Neutrophil (primary cell): Measurements from ENCODE around the gene DCLRE1B.

ENCODE experiments used
- H3K27ac ChIP-seq: fragments of 200-600 bp; sonication (generic); 2 replicates; pipeline ENCODE4 v1.5.1; 2016; ENCODE audit warnings: mild to moderate bottlenecking, moderate library complexity
- H3K27me3 ChIP-seq: fragments of 200-600 bp; sonication (generic); 2 replicates; pipeline ENCODE4 v1.6.0; 2016; ENCODE audit warnings: mild to moderate bottlenecking
- H3K36me3 ChIP-seq: fragments of 200-600 bp; sonication (generic); 2 replicates; pipeline ENCODE4 v1.5.1; 2017
- H3K4me1 ChIP-seq, 2 experiments: fragments of 200-600 bp in 1 of 2; sonication (generic) in 1 of 2; 1 replicate in 1 of 2; 2 replicates in 1 of 2; pipeline versions ENCODE4 v1.5.1 to v1.6.1; 2013 to 2016; ENCODE audit warnings: low read depth in 1 of 2, low read length in 1 of 2, mild to moderate bottlenecking in 1 of 2, moderate library complexity in 1 of 2; ENCODE audit not compliant: control insufficient read depth in 1 of 2, insufficient read depth in 1 of 2
- H3K4me3 ChIP-seq, 2 experiments: fragments of 200-600 bp in 1 of 2; sonication (generic) in 1 of 2; 1 replicate in 1 of 2; 2 replicates in 1 of 2; pipeline ENCODE4 v1.5.1; 2013 to 2016; ENCODE audit warnings: low read depth in 1 of 2, low read length in 1 of 2, mild to moderate bottlenecking in 1 of 2, moderate library complexity in 1 of 2
- H3K9me3 ChIP-seq: fragments of 200-600 bp; sonication (generic); 2 replicates; pipeline ENCODE4 v1.5.1; 2016
- TF ChIP-seq, protein P1 (sequence below): fragments of 200-600 bp; sonication (generic); IDR thresholded peaks from 2 replicates; pipeline ENCODE4 v1.5.1; 2016; ENCODE audit warnings: antibody characterized with exemption

The DCLRE1B gene

DNA sequence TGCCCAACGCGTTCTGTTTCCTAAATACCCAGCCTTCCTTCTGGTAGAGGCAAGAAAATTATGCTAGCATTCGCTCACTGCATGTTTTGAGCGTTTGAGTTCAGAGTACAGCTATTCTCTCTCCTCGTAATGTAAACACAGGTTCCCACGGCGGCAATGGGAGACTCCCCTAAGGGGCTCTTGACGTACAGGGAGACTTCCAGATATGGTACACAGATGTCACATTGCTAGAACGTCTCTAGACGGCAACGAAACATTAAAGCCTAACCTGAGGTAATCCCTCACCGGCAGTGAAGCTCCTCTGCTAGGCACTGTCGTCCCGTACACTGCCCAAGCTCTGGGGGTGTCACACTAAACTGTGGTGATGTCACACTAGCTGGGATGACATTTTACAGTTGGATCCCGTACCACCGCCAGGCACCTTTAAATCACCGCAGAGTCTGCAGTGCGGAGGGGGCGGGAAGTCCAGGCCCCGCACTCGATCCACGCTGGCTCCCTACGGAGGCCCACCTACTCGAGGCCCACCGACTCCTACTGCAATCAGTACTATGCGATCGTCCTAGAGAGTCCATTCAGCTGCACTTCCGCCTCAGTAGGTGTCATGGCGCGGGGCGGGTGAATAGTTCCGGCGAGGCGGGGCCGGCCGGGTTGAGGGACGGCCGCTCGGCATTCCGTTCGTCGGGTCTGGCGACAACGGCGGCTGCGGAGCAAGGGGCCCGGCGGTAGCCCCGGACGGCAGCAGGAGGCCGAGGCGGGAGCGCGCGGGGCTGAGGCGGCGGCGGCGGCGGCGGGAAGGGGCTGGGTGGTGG, 24.0 kb downstream of the DCLRE1B start, which contains the start of gene HIPK1:
Gene HIPK1, plus strand, starts transcription at position 384 of the 809 bp plus-strand sequence.
- Histone ChIP-seq H3K4me3 (peak within 1 kb of the TSS; percentile 87 to 97), H3K9me3 (no peaks in the 10 kb centered on the region), H3K4me1 (peaks cover 51% of the 10 kb centered on the region in 2 experiments), H3K27me3 (no peaks in the 10 kb centered on the region), H3K36me3 (no peaks in the 10 kb centered on the region), H3K27ac (peak within 1 kb of the TSS; percentile 95)
- TF ChIP-seq, protein P1, sequence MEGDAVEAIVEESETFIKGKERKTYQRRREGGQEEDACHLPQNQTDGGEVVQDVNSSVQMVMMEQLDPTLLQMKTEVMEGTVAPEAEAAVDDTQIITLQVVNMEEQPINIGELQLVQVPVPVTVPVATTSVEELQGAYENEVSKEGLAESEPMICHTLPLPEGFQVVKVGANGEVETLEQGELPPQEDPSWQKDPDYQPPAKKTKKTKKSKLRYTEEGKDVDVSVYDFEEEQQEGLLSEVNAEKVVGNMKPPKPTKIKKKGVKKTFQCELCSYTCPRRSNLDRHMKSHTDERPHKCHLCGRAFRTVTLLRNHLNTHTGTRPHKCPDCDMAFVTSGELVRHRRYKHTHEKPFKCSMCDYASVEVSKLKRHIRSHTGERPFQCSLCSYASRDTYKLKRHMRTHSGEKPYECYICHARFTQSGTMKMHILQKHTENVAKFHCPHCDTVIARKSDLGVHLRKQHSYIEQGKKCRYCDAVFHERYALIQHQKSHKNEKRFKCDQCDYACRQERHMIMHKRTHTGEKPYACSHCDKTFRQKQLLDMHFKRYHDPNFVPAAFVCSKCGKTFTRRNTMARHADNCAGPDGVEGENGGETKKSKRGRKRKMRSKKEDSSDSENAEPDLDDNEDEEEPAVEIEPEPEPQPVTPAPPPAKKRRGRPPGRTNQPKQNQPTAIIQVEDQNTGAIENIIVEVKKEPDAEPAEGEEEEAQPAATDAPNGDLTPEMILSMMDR = peak; percentile 47

DNA sequence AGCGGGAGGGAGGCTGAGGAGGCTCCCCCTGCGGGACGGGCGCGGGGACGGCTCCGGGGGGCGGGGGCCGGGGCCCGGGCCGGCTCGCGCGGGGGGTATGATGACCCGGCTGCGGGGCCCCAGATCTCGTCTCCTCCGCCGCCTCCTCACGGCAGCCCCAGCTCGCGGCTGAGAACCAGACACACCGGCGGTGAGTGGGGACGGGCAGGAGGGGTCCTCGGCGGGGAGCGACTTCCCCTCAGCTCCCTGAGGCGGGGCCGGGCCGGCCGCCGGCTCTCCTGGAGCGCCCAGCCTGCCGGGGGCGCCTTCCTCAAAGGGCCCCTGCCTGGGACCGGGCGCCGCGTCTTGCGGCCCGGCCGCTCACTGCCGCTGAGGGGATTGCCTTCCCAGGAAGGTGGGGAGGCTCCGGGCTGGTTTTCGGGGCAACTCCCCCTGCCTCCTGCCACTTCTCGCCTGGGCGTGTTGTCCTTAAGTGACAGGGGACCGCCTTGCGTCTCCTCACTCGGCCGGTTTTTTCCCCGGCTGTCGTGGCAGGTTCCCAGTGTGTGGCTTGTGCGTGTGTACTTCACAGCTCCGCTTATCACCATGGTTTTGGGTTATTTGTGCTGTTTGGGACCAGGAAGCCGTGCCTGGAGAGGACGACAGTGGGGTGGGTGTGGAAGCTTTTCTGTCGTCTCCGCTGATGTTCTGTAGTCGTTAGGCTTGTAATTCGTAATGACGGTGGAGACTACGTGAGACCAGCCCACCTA, 24.8 kb downstream of the DCLRE1B start:
- H3K36me3 ChIP-seq = no peaks in the 10 kb centered on the region
- H3K9me3 ChIP-seq = no peaks in the 10 kb centered on the region
- H3K4me1 ChIP-seq = peaks cover 59% of the 10 kb centered on the region in 2 experiments
- TF ChIP-seq, protein P1 = peak; percentile 17
- H3K27ac ChIP-seq = peak overlapping the region; percentile 95
- peak overlapping the region; percentile 87 to 97 for H3K4me3 ChIP-seq
- H3K27me3 ChIP-seq = no peaks in the 10 kb centered on the region

DNA sequence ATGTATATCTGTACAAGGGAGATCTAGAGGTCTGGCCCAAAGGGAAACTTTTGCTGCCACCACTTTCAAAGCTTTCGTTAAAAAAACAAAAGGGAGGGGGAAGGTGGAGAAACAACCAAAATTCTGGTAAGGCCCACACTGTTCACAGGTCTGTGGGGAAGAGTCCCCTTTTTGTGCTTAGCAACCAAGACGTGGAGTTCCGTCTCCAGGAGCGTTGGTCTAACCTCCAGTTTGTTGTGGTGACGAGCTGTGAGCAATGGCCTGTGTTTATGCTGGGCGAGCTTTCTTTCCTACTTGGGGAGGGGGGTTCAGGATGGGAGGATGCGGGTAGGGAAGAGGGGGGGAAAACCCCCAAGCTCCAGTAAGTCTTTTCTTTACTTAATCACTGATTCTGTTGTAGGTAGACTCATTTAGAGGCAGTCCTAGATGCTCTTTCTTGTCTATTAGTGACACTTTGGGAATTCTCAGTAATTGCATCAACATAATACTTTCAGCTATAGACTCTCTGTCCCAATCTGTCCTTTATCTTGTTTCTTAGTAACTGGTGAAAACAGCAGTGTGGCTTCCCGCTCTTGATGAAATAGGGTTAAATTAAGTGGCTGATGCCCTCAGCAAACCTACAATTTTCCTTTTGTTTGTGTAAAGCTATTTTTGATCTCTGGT, 25.5 kb downstream of the DCLRE1B start:
- peak overlapping the region; percentile 87 to 97 for H3K4me3 ChIP-seq

DNA sequence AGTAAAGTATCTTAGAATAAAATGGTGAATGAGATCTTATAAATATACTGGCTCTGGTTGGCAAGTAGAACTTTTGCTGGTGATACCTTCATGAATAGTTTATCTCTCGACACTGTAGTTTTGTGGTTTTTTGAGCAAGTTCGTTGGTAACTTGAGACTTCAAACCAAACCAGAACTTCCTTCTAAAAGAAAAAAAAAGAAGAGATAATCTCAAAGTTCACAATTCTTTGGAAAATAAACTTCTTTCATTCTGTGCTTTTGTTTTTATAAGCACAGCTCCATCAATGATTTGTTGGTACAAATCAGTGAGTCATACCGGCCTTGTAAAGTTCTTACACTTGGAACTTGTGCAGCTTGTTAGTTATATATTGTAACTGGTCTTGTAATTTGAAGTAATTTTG, 26.3 kb downstream of the DCLRE1B start:
- Histone ChIP-seq H3K27ac (peak overlapping the region; percentile 95), H3K9me3 (no peaks in the 10 kb centered on the region), H3K27me3 (no peaks in the 10 kb centered on the region), H3K4me1 (peaks cover 73 to 74% of the 10 kb centered on the region in 2 experiments), H3K36me3 (no peaks in the 10 kb centered on the region), H3K4me3 (peak overlapping the region; percentile 87 to 97)
- TF ChIP-seq, protein P1 = no peak

More for the DNA sequence above, 25.5 kb downstream of the DCLRE1B start:
- H3K36me3 ChIP-seq = no peaks in the 10 kb centered on the region
- peaks cover 66% of the 10 kb centered on the region in 2 experiments for H3K4me1 ChIP-seq
- no peaks in the 10 kb centered on the region for H3K27me3 ChIP-seq
- peak overlapping the region; percentile 95 for H3K27ac ChIP-seq
- H3K9me3 ChIP-seq = no peaks in the 10 kb centered on the region
- TF ChIP-seq, protein P1 = no peak

DNA sequence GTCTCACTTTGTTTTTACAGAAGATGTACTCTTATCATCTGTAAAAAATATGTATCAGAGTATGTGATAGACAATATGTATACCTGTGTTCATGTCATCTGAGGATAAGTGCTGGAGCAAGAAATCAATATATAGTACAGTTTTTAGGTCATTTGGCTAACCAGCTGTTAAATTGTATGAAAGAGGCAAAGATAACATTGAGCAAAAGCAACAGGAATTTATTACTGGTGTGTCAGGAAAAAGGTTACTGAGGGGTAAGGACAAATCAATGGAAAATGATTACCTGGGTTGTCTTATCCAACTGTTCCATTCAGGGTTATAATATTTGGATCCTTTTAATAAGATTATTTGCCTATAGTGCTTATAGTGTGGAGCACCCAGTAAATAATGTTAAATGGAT, 28.9 kb downstream of the DCLRE1B start:
- H3K27ac ChIP-seq = peak overlapping the region; percentile 95
- no peaks in the 10 kb centered on the region for H3K9me3 ChIP-seq
- H3K4me3 ChIP-seq = peak overlapping the region in 1 of 2 experiments; percentile 4
- H3K27me3 ChIP-seq = no peaks in the 10 kb centered on the region
- peaks cover 87 to 89% of the 10 kb centered on the region in 2 experiments for H3K4me1 ChIP-seq
- TF ChIP-seq, protein P1 = no peak
- H3K36me3 ChIP-seq = no peaks in the 10 kb centered on the region
